Lung (tissue), 12 donors: ENCODE measurements around the gene RALGAPA1. TPM values are rescaled to one million over a fixed set of nuclear protein-coding genes. Genes with fewer than 3 reads are reported as not detected.

Source experiments
- ATAC-seq: fragments of 200-7000 bp; cut with Tn5 transposase; one replicate; pipeline ENCODE4 v1.9.1; 2020; ENCODE audit warnings: moderate number of reproducible peaks; ENCODE audit not compliant: insufficient read depth, low FRiP score
- DNase-seq, 3 donors: peaks; one replicate each; pipeline ENCODE4 v3.0.0-alpha.2; 2013 to 2017
- H3K27ac ChIP-seq, 2 donors: one replicate each; pipeline ENCODE4 v1.5.1; 2013; ENCODE audit warnings: mild to moderate bottlenecking in 2 of 2, moderate library complexity in 2 of 2, control low read depth in 1 of 2, inconsistent platforms in 1 of 2, low read depth in 1 of 2, low read length in 1 of 2
- H3K27me3 ChIP-seq, 3 donors: one replicate each; pipeline ENCODE4 v1.5.1; 2013; ENCODE audit warnings: low read length in 2 of 3; ENCODE audit not compliant: control insufficient read depth in 3 of 3, insufficient read depth in 3 of 3
- H3K36me3 ChIP-seq, 4 donors: one replicate each; pipeline ENCODE4 v1.5.1; 2013; ENCODE audit warnings: low read length in 4 of 4, mild to moderate bottlenecking in 1 of 4, moderate library complexity in 1 of 4; ENCODE audit not compliant: control insufficient read depth in 4 of 4, insufficient read depth in 4 of 4
- H3K4me1 ChIP-seq, 5 donors: one replicate each; pipeline ENCODE4 v1.5.1; 2013; ENCODE audit warnings: low read length in 5 of 5, mild to moderate bottlenecking in 2 of 5, moderate library complexity in 1 of 5; ENCODE audit not compliant: control insufficient read depth in 5 of 5, insufficient read depth in 5 of 5
- H3K4me3 ChIP-seq: one replicate; pipeline ENCODE4 v1.5.1; 2013; ENCODE audit warnings: mild to moderate bottlenecking, control low read depth, moderate library complexity
- H3K9ac ChIP-seq, 2 donors: one replicate each; pipeline ENCODE4 v1.5.1; 2013; ENCODE audit warnings: low read length in 2 of 2, control low read depth in 1 of 2; ENCODE audit not compliant: insufficient read depth in 1 of 2
- H3K9me3 ChIP-seq, 4 donors: one replicate each; pipeline ENCODE4 v1.5.1; 2013; ENCODE audit warnings: low read length in 3 of 4, mild to moderate bottlenecking in 1 of 4, moderate library complexity in 1 of 4; ENCODE audit not compliant: control insufficient read depth in 4 of 4, insufficient read depth in 3 of 4
- WGBS, 2 donors: extraction: QIAGEN DNeasy Blood & Tissue Kit; methylation state at CpG; one replicate each; pipeline ENCODE4 v1.1.7; 2013; 5-methylcytosine and 5-hydroxymethylcytosine counted together
- polyA plus RNA-seq, 2 donors: library from polyadenylated mRNA; stranded (reverse); fragments of 200-250 nt; gene quantifications; one replicate each; pipeline ENCODE4 v1.2.1, GENCODE V29; 2013
- total RNA-seq, 2 donors: library from RNA; depleted of rRNA in 1 of 2; stranded (reverse); fragments of >200 nt in 1 of 2; gene quantifications; one replicate each; pipeline ENCODE4 v1.2.1, GENCODE V29; 2014 to 2021
- TF ChIP-seq, protein P1 (sequence below): IDR thresholded peaks from 2 replicates; pipeline ENCODE4 v1.5.1; 2012; ENCODE audit warnings: mild to moderate bottlenecking; ENCODE audit errors: control extremely low read depth, extremely low read depth
- donor health status: control.
- donor health status: control.
- donor health status: Bipolar disorder and iron deficiency.
- donor health status: healthy.
- donor health status: DM: yes; HTN: yes; CAD: no.

RALGAPA1 gene
- total and polyA plus RNA-seq, 4 donors = 9.4 to 188 (median 44.9) TPM

DNA sequence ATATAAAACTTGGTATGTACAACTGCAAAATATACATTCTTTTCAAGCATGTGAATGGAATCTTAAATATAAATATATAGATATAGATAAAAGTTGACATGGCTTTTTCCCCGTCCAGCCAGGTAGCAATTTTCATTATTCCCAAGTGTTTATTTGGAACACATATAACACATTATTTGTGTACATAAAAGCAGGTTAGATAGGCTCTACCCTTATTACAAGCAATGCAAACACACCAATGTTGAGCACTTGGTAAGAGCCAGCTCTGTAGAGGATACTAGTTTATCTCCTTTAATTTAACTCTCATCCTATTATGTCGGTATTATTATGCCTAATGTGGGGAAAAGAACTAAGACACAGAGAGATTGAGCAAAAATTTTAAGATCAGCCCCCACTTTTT, 282.1 kb downstream of the RALGAPA1 start:
- ATAC-seq = no peak
- H3K4me3 ChIP-seq = no peak overlapping the region
- peaks cover 0 to 2% (median 0%) of the 10 kb centered on the region in 4 donors for H3K9me3 ChIP-seq
- no peaks in the 10 kb centered on the region for H3K4me1 ChIP-seq
- 85% methylated on average over 2 of the region's 2 CpGs for WGBS, 2 donors
- H3K36me3 ChIP-seq = no peaks in the 10 kb centered on the region
- DNase-seq = no peak
- no peak overlapping the region for H3K9ac ChIP-seq
- peaks cover 0 to 32% (median 25%) of the 10 kb centered on the region in 3 donors for H3K27me3 ChIP-seq
- TF ChIP-seq, protein P1, sequence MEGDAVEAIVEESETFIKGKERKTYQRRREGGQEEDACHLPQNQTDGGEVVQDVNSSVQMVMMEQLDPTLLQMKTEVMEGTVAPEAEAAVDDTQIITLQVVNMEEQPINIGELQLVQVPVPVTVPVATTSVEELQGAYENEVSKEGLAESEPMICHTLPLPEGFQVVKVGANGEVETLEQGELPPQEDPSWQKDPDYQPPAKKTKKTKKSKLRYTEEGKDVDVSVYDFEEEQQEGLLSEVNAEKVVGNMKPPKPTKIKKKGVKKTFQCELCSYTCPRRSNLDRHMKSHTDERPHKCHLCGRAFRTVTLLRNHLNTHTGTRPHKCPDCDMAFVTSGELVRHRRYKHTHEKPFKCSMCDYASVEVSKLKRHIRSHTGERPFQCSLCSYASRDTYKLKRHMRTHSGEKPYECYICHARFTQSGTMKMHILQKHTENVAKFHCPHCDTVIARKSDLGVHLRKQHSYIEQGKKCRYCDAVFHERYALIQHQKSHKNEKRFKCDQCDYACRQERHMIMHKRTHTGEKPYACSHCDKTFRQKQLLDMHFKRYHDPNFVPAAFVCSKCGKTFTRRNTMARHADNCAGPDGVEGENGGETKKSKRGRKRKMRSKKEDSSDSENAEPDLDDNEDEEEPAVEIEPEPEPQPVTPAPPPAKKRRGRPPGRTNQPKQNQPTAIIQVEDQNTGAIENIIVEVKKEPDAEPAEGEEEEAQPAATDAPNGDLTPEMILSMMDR = no peak
- H3K27ac ChIP-seq = no peak overlapping the region

DNA sequence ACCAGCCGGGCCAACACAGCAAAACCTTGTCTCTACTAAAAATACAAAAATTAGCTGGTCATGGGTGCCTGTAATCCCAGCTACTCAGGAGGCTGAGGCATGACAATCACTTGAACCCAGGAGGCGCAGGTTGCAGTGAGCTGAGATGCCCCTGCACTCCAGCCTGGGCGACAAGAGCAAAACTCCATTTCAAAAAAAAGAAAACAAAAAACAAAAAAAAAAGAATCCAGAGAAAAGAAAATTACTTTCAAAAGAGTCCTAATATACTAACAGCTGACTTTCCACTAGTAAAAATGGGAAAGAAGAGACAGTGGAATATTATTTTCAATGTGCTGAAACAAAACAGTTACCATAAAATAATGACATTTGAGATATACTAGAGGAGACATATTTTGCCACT, 283.4 kb downstream of the RALGAPA1 start:
- TF ChIP-seq, protein P1 = no peak
- Histone ChIP-seq H3K36me3 (no peaks in the 10 kb centered on the region), H3K4me3 (no peak overlapping the region), H3K9me3 (peaks cover 0 to 2% (median 0%) of the 10 kb centered on the region in 4 donors), H3K27ac (no peak overlapping the region), H3K4me1 (no peaks in the 10 kb centered on the region), H3K9ac (no peak overlapping the region), H3K27me3 (peaks cover 0 to 20% (median 12%) of the 10 kb centered on the region in 3 donors)
- 92 to 95% methylated on average over 3 of the region's 3 CpGs for WGBS, 2 donors
- no peak for ATAC-seq
- no peak for DNase-seq

DNA sequence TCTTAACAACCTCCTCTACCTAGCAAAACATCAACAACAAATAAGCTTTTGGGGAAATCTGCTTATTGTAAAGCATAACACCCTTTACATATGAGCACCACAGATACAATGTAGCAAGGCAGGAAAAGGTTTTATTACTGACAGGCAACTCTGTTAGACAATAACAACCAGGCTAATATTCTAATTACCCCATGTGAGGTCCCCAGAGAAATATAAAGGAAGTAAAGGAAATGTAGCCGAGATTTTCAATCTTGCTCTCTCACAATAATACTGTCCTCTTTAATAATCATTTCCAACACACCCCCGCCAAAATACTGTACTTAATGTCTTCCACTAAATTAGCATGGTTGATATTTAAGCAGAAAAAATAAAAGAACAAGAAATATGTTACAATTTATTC, 289.1 kb downstream of the RALGAPA1 start:
- no peaks in the 10 kb centered on the region for H3K27me3 ChIP-seq
- H3K36me3 ChIP-seq = no peaks in the 10 kb centered on the region
- ATAC-seq = no peak
- peaks cover 0 to 2% (median 0%) of the 10 kb centered on the region in 4 donors for H3K9me3 ChIP-seq
- no peak overlapping the region for H3K27ac ChIP-seq
- H3K9ac ChIP-seq = no peak overlapping the region
- TF ChIP-seq, protein P1 = no peak
- no peak overlapping the region for H3K4me3 ChIP-seq
- WGBS, 2 donors = 64 to 75% methylated on average over 2 of the region's 2 CpGs
- no peaks in the 10 kb centered on the region for H3K4me1 ChIP-seq
- no peak for DNase-seq

DNA sequence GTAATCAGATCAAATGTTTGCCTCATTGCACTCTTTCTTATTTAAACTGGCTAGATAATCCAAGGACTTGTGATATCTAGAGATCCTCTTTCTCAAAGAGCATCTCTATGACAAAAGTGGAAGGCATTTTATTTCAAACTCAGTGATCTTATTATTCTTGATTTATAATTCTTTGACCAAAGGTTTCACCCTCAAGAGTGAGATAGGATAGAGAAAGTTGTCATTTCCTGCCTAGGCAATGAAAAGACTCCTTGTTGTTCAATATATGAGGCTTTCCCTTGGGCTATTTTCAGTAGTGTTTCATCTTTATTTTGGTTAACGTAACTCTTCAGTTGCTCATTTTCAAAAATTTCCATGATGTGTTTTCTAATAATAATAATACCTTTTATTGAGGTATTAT, 293.2 kb downstream of the RALGAPA1 start:
- 90 to 94% methylated on average over 1 of the region's 1 CpG for WGBS, 2 donors
- H3K27me3 ChIP-seq = no peaks in the 10 kb centered on the region
- peaks cover 0 to 4% (median 0%) of the 10 kb centered on the region in 4 donors for H3K9me3 ChIP-seq
- H3K27ac ChIP-seq = no peak overlapping the region
- H3K4me3 ChIP-seq = no peak overlapping the region
- TF ChIP-seq, protein P1 = no peak
- H3K9ac ChIP-seq = no peak overlapping the region
- no peaks in the 10 kb centered on the region for H3K36me3 ChIP-seq
- DNase-seq (no peak), ATAC-seq (no peak)
- no peaks in the 10 kb centered on the region for H3K4me1 ChIP-seq
